Left lung (tissue), 10 donors: ENCODE results near the gene ABHD17C. TPM values are rescaled to one million over a fixed set of nuclear protein-coding genes. Genes with fewer than 3 reads are reported as not detected.

ENCODE experiments used
- ATAC-seq: fragments of 200-7000 bp; cut with Tn5 transposase; one replicate; pipeline ENCODE4 v1.9.1; 2020; ENCODE audit warnings: moderate library complexity
- DNase-seq, 4 donors: peaks; one replicate each; pipeline ENCODE4 v3.0.0-alpha.2; 2013 to 2020
- H3K27ac ChIP-seq, 2 donors: fragments of 200-600 bp; sonication (generic) in 1 of 2; one replicate each; pipeline versions ENCODE4 v1.5.0 to v1.8.0; 2020 to 2021
- H3K27me3 ChIP-seq, 2 donors: fragments of 200-600 bp; sonication (generic) in 1 of 2; one replicate each; pipeline versions ENCODE4 v1.5.0 to v1.8.0; 2020 to 2021
- H3K36me3 ChIP-seq, 2 donors: fragments of 200-600 bp; sonication (generic) in 1 of 2; one replicate each; pipeline versions ENCODE4 v1.5.0 to v1.8.0; 2020 to 2021
- H3K4me1 ChIP-seq, 2 donors: fragments of 200-600 bp; one replicate each; pipeline ENCODE4 v1.8.0; 2021
- H3K4me3 ChIP-seq, 2 donors: fragments of 200-600 bp; sonication (generic) in 1 of 2; one replicate each; pipeline versions ENCODE4 v1.5.0 to v1.8.0; 2020 to 2021; ENCODE audit warnings: mild to moderate bottlenecking in 1 of 2
- H3K9me3 ChIP-seq, 2 donors: fragments of 200-600 bp; sonication (generic) in 1 of 2; one replicate each; pipeline versions ENCODE4 v1.5.0 to v1.8.0; 2020 to 2021
- intact Hi-C, 2 donors: fragments of 100-400 bp; cut with DNase I; formaldehyde crosslinking; loops; one replicate each; pipeline versions ENCODE4 v1.11.2 to v1.14.2; 2022
- polyA plus RNA-seq, 6 donors: library from polyadenylated mRNA; unstranded; fragments of 120-200 nt; gene quantifications; one replicate each; pipeline ENCODE4 v1.2.1, GENCODE V29; 2013; ENCODE audit not compliant: insufficient read length in 6 of 6
- total RNA-seq, 2 donors: library from RNA; stranded (reverse); fragmentation: NEBNext Ultra II Directional; extraction: Animal tissue kit (Norgen Biotek cat#: 25700); gene quantifications; one replicate each; pipeline ENCODE4 v1.2.1, GENCODE V29; 2021
- TF ChIP-seq, protein P1 (sequence below), 2 donors: fragments of 200-600 bp; sonication (generic) in 1 of 2; IDR thresholded peaks; one replicate each; pipeline versions ENCODE4 v1.5.0 to v1.8.0; 2021; ENCODE audit warnings: antibody characterized with exemption in 2 of 2
- donor health status: DM: no; HTN: yes; CAD: no.
- donor health status: DM: no; HTN: no; CAD: no.

ABHD17C gene
- total and polyA plus RNA-seq, 8 donors, result 23.7 to 34.3 (median 27.8) TPM

- TF ChIP-seq, protein P1, sequence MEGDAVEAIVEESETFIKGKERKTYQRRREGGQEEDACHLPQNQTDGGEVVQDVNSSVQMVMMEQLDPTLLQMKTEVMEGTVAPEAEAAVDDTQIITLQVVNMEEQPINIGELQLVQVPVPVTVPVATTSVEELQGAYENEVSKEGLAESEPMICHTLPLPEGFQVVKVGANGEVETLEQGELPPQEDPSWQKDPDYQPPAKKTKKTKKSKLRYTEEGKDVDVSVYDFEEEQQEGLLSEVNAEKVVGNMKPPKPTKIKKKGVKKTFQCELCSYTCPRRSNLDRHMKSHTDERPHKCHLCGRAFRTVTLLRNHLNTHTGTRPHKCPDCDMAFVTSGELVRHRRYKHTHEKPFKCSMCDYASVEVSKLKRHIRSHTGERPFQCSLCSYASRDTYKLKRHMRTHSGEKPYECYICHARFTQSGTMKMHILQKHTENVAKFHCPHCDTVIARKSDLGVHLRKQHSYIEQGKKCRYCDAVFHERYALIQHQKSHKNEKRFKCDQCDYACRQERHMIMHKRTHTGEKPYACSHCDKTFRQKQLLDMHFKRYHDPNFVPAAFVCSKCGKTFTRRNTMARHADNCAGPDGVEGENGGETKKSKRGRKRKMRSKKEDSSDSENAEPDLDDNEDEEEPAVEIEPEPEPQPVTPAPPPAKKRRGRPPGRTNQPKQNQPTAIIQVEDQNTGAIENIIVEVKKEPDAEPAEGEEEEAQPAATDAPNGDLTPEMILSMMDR (IDR thresholded peaks at IDR 0.05), result no peak
- intact Hi-C loops, result no loop called here
- DNase-seq (no peak), ATAC-seq (no peak)
- Histone ChIP-seq H3K27ac (no peak overlapping the region), H3K4me1 (no peaks in the 10 kb centered on the region), H3K4me3 (no peak overlapping the region), H3K36me3 (no peaks in the 10 kb centered on the region), H3K27me3 (no peaks in the 10 kb centered on the region), H3K9me3 (no peaks in the 10 kb centered on the region)
Observed at GRCh38 chr15:80769829-80770705, 75.0 kb downstream of the ABHD17C start.

GRCh38 chr15:80773122-80773551, 78.0 kb downstream of the ABHD17C start:
- no peaks in the 10 kb centered on the region for H3K36me3 ChIP-seq
- ATAC-seq (no peak), DNase-seq (no peak)
- H3K27ac ChIP-seq, result no peak overlapping the region
- H3K4me1 ChIP-seq, result peaks cover 0 to 16% of the 10 kb centered on the region in 2 donors
- TF ChIP-seq, protein P1 (IDR thresholded peaks at IDR 0.05), result no peak
- no peak overlapping the region for H3K4me3 ChIP-seq
- intact Hi-C loops, result no loop called here
- peaks cover 0 to 11% of the 10 kb centered on the region in 2 donors for H3K27me3 ChIP-seq
- H3K9me3 ChIP-seq, result no peaks in the 10 kb centered on the region

DNA sequence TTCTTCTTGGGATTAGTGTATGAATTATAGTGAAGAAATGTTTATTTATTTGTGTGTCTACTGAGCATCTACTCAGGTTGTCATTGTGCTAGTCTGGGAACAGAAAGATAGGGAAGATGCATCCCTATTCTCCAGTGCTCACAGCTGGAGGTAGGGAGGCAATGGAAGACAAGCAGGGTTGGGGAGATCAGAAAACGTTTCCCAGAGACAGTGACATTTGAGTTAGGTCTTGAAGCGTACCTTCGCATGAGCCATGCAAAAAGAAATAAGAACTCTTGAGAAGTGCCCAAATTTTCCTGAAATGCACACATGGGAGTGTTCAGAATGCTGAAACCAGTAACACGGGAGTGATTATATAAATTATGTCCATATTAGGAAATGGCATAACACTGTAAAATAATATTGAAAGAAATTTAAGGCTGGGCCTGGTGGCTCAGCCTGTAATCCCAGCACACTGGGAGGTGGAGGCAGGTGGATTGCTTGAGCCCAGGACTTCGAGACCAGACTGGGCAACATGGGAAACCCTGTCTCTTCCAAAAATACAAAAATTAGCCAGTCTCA, 78.8 kb downstream of the ABHD17C start:
- no peak overlapping the region for H3K27ac ChIP-seq
- no peak overlapping the region for H3K4me3 ChIP-seq
- intact Hi-C loops, result no loop called here
- ATAC-seq (no peak), DNase-seq (no peak)
- H3K4me1 ChIP-seq, result peaks cover 3 to 24% of the 10 kb centered on the region in 2 donors
- TF ChIP-seq, protein P1 (IDR thresholded peaks at IDR 0.05), result no peak
- H3K27me3 ChIP-seq, result peaks cover 0 to 19% of the 10 kb centered on the region in 2 donors
- H3K9me3 ChIP-seq, result no peaks in the 10 kb centered on the region
- no peaks in the 10 kb centered on the region for H3K36me3 ChIP-seq

GRCh38 chr15:80774486-80774885, 79.4 kb downstream of the ABHD17C start:
- intact Hi-C loops, result no loop called here
- Histone ChIP-seq H3K27me3 (peaks cover under 1 to 25% of the 10 kb centered on the region in 2 donors), H3K27ac (no peak overlapping the region), H3K36me3 (no peaks in the 10 kb centered on the region), H3K4me1 (peaks cover 6 to 30% of the 10 kb centered on the region in 2 donors), H3K4me3 (no peak overlapping the region), H3K9me3 (no peaks in the 10 kb centered on the region)
- DNase-seq (no peak), ATAC-seq (no peak)
- TF ChIP-seq, protein P1 (IDR thresholded peaks at IDR 0.05), result no peak

DNA sequence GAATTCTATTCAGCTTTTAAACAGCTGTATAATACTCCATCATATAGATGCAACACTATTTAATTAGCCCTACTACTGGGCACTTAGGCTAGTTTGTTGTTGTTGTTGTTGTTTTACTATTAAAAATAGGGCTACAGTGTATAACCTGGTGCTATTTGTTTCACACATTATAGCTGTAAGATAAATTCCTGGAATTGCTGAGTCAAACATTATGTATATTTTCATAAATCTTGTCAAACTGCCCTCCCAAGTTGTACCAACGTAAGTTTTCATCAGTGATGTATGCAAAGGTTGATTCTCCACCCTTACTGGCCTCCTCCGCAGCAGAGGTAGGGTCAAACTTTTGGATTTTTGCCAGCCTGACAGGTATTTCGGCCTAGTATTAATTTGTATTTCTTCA, 80.2 kb downstream of the ABHD17C start:
- Histone ChIP-seq H3K36me3 (no peaks in the 10 kb centered on the region), H3K4me3 (no peak overlapping the region), H3K9me3 (no peaks in the 10 kb centered on the region), H3K27ac (no peak overlapping the region), H3K27me3 (peaks cover 7 to 33% of the 10 kb centered on the region in 2 donors), H3K4me1 (peaks cover 14 to 38% of the 10 kb centered on the region in 2 donors)
- ATAC-seq (no peak), DNase-seq (no peak)
- intact Hi-C loops, result loop anchor here in 1 of 2 donors (5.0 kb wide), 3 partner anchors 192 to 313 kb away; no protein-coding TSS in a partner anchor
- TF ChIP-seq, protein P1 (IDR thresholded peaks at IDR 0.05), result no peak
